Stimulated activated CD8-positive, alpha-beta memory T cell treated with anti-CD3 and anti-CD28 coated beads, Interleukin-12 subunit alpha, Interleukin-12 subunit beta, amount 100 ng/mL, for 24 hours (primary cell): ENCODE measurements around the gene THAP3.
"Not testable (repeated sequence)": the region's sequence is repeated elsewhere in the genome, so short reads cannot be mapped to it uniquely, and the experiment has no call there.

ENCODE experiments used
- DNase-seq: peaks from one replicate; pipeline ENCODE4 v3.0.0-alpha.2; 2020; ENCODE audit errors: extremely low read depth

The THAP3 gene

GRCh38 chr1:6635161-6635909 lies 10.7 kb downstream of the THAP3 start:
- no peak for DNase-seq

DNA sequence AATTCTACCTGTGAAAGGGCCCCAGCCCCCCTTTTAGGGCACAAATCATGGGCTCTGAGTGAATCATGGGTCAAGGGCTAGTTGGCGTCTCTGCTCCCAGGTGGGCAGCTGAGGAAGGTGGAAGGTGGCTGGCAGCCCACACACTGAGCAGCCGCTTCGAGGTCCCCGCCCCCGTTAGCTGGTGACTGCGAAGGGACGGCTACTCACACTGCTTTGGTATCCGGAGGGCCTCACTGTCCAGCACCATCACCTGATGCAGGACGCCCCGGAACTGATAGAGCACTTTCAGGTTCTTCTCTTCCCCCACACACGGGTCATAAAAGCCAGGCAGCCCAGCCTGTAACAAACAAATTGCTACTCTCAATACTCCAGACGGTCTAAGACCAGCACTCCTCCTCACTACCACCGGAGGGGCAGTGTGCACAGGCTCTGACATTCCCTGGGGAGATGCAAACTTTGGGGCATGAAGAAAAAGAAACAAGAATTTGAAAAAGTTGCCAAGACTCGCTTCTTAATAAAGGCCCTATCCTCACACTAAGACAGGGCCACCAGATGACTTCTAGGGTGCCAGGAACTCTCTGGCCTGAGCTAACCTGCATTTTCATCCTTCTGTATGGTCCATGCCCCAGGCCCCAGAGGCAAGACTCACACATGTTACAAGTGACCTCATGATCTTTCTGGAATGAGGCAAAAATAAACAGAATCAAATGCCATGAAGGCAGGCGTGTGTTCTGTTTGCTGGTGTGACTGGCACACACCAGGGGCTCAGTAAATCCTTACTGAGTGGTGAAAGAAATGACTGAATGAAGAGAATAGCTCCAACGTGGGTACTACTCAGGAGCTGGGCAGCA lies 11.5 kb downstream of the THAP3 start:
- DNase-seq: no peak

DNA sequence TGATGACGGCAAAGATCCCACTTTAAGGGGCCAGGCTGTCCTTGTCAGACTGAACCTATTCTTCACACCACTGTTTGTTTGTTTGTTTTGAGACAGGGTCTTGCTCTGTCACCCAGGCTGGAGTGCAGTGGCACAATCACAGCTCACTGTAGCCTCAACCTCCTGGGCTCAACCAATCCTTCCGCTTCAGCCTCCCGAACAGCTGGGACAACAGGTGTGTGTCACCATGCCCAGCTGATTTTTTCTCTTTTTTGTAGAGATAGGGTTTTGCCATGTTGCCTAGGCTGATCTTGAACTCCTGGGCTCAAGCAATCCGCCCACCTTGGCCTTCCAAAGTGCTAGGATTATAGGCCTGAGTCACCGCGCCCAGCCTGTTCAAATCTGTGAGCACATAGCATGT lies 12.1 kb downstream of the THAP3 start:
- DNase-seq: not testable (repeated sequence)

DNA sequence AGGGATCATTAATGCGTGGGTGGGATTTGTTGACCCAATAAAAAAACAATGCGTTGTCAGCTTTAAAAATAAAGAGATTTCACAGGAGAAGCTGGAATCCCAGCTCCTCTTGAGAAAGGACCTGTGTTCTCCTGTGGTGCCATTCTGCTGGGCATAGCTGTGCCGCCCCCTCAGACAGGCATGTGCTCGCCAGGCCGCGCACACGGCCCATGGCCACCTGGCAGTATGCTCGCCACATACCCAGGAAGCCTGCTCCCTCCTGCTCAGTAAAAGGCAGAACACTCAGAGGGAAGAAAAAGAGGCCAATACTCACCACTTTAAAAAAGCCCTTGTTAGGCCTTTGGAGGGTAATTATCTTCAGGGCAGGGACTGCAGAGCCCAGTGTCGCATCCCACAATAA lies 13.1 kb downstream of the THAP3 start:
- no peak for DNase-seq

DNA sequence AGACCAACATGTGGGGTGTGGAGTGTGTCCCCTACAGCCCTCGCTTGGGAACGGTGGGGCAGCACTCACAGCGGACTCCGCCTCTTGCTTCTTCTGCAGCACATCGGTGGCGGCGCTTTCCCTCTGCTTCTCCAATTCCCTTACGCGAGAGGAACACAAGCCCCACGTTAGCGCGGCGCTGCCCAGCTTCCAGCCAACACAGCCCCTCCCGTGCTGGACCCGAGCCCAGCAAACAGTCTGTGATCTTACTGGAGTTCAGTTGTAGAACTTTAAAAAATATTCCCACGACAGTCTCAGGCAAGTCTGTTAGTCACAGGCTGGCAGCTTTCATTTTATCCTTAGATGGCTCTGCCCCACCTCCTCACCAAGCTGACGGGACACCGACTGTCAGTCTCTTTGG lies 13.6 kb downstream of the THAP3 start:
- DNase-seq: no peak

DNA sequence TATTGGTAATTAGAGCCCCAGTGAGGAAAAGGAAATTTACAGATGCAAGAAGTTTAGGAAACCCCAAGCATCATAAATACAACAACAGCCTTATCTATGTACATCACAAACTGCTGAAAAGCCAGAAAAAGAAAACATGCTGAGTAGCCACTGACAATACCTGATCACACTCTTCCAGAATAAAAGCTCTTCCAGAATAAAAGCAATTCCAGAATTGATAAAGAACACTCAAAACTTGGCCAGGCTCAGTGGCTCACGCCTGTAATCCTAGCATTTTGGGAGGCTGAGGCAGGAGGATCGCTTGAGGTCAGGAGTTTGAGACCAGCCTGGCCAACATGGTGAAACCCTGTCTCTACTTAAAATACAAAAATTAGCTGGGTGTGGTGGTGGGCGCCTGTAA lies 16.2 kb downstream of the THAP3 start:
- not testable (repeated sequence) for DNase-seq

GRCh38 chr1:6645018-6645417 lies 20.4 kb downstream of the THAP3 start:
- no peak for DNase-seq

DNA sequence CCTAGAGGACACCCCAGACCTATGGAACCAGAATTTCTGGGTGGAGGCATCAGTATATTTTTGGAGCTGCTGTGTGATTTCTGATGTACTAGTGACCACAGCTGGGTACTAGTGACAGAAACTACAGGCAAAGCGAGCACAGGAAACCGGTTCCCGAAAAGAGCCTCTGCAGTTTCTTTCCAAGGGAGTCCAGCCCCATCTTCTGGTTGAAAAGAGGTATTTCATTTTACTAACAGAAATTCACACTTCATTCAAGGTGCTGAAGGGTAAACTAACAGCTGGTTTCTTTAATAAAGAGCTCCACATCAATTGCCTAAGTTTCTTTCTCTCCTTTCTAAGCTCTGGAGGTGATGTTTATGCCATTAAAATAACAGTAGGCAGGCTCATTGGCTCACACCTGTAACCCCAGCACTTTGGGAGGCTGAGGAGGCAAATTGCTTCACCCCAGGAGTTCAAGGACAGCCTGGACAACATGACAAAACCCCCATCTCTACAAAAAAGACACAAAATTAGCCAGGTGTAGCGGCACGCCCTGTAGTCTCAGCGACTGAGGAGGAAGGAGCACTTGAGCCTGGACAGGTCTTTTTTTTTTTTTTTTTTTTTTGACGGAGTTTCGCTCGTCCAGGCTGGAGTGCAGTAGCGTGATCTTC lies 22.0 kb downstream of the THAP3 start:
- no peak for DNase-seq

GRCh38 chr1:6648556-6648955 lies 23.9 kb downstream of the THAP3 start:
- no peak for DNase-seq

- DNase-seq: no peak
Measured at GRCh38 chr1:6651909-6652308, 27.2 kb downstream of the THAP3 start.

- no peak for DNase-seq
Measured at GRCh38 chr1:6652986-6653385, 28.3 kb downstream of the THAP3 start.

- DNase-seq: no peak
Measured at GRCh38 chr1:6653436-6654290, 29.0 kb downstream of the THAP3 start.

GRCh38 chr1:6657138-6657537 lies 32.5 kb downstream of the THAP3 start:
- DNase-seq: no peak

GRCh38 chr1:6658359-6659060 lies 33.8 kb downstream of the THAP3 start:
- DNase-seq: no peak

- no peak for DNase-seq
Measured at GRCh38 chr1:6660415-6661049, 35.9 kb downstream of the THAP3 start.

GRCh38 chr1:6662468-6662867 lies 37.8 kb downstream of the THAP3 start:
- DNase-seq: not testable (repeated sequence)

GRCh38 chr1:6666696-6667095 lies 42.0 kb downstream of the THAP3 start:
- DNase-seq: no peak

- DNase-seq: no peak
Measured at GRCh38 chr1:6667139-6667538, 42.5 kb downstream of the THAP3 start.

GRCh38 chr1:6668503-6668902 lies 43.8 kb downstream of the THAP3 start:
- no peak for DNase-seq

DNA sequence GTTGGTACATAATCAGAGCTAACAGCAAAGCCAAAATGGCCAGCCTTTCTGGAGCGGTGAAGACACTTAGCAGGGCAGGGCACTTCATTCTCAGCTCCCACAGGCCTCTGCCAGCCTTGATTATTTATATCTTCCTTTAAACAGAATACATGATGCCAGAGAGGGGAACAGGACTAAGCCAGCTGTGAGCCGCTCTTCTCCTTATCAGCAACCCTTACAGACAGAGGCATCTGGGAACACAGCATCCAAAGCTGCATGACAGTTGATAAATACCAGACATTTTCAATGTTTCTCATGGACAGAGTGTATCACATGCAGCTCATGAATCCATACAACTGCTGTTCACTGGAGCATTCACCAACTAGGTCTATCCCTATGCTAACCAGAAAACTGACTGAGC lies 47.9 kb downstream of the THAP3 start:
- DNase-seq: no peak
